WTC11 (cell line): ENCODE measurements around the gene APOD.
"Not testable (repeated sequence)": the region's sequence is repeated elsewhere in the genome, so short reads cannot be mapped to it uniquely, and the experiment has no call there.

ENCODE experiments used
- ATF6 ChIP-seq: sonication (generic); formaldehyde crosslinking; IDR thresholded peaks from 2 replicates; pipeline ENCODE4 v1.8.1; 2023; ENCODE audit warnings: mild to moderate bottlenecking, missing genetic modification reagents
- CTCF ChIP-seq: fragments of 200-600 bp; IDR thresholded peaks from 2 replicates; pipeline ENCODE4 v1.8.0; 2022; ENCODE audit warnings: antibody characterized with exemption
- FOXP4 ChIP-seq: sonication (generic); formaldehyde crosslinking; IDR thresholded peaks from 2 replicates; pipeline ENCODE4 v1.8.0; 2022; ENCODE audit warnings: mild to moderate bottlenecking, missing genetic modification reagents
- JUN ChIP-seq: sonication (generic); formaldehyde crosslinking; IDR thresholded peaks from 2 replicates; pipeline ENCODE4 v1.8.0; 2023; ENCODE audit warnings: mild to moderate bottlenecking, missing genetic modification reagents
- NR2C2 ChIP-seq: sonication (generic); formaldehyde crosslinking; IDR thresholded peaks from 2 replicates; pipeline ENCODE4 v1.8.0; 2022; ENCODE audit warnings: mild to moderate bottlenecking, missing genetic modification reagents
- RELA ChIP-seq: sonication (generic); formaldehyde crosslinking; IDR thresholded peaks from 2 replicates; pipeline ENCODE4 v1.8.1; 2022; ENCODE audit warnings: missing genetic modification reagents, mild to moderate bottlenecking, borderline replicate concordance
- TEAD1 ChIP-seq: sonication (generic); formaldehyde crosslinking; IDR thresholded peaks from 2 replicates; pipeline ENCODE4 v1.8.0; 2022; ENCODE audit warnings: mild to moderate bottlenecking, missing genetic modification reagents
- ZNF281 ChIP-seq: sonication (generic); formaldehyde crosslinking; IDR thresholded peaks from 2 replicates; pipeline ENCODE4 v1.8.0; 2023; ENCODE audit warnings: mild to moderate bottlenecking, missing genetic modification reagents
- ZNF423 ChIP-seq: fragments of 250-450 bp; sonication (Bioruptor Pico); IDR thresholded peaks from 2 replicates; pipeline ENCODE4 v2.1.2; 2022; ENCODE audit warnings: mild to moderate bottlenecking, moderate library complexity
- TF ChIP-seq, protein P1 (sequence below): sonication (generic); formaldehyde crosslinking; IDR thresholded peaks from 2 replicates; pipeline ENCODE4 v1.8.1; 2023; ENCODE audit warnings: mild to moderate bottlenecking, missing genetic modification reagents, moderate library complexity
- TF ChIP-seq, protein P2 (sequence below): sonication (generic); formaldehyde crosslinking; IDR thresholded peaks from 2 replicates; pipeline ENCODE4 v1.8.0; 2023; ENCODE audit warnings: missing genetic modification reagents

GRCh38 chr3:195590381-195590780 lies 6.6 kb upstream of the APOD start:
- TF ChIP-seq FOXP4; CTCF; ZNF423; TEAD1; NR2C2 (CRISPR knock-in tag); ZNF281 (CRISPR knock-in tag); RELA; ATF6; JUN: not testable (repeated sequence)
- TF ChIP-seq, protein P1, sequence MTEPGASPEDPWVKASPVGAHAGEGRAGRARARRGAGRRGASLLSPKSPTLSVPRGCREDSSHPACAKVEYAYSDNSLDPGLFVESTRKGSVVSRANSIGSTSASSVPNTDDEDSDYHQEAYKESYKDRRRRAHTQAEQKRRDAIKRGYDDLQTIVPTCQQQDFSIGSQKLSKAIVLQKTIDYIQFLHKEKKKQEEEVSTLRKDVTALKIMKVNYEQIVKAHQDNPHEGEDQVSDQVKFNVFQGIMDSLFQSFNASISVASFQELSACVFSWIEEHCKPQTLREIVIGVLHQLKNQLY (CRISPR knock-in tag), result not testable (repeated sequence)
- TF ChIP-seq, protein P2, sequence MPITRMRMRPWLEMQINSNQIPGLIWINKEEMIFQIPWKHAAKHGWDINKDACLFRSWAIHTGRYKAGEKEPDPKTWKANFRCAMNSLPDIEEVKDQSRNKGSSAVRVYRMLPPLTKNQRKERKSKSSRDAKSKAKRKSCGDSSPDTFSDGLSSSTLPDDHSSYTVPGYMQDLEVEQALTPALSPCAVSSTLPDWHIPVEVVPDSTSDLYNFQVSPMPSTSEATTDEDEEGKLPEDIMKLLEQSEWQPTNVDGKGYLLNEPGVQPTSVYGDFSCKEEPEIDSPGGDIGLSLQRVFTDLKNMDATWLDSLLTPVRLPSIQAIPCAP, result not testable (repeated sequence)
